ENCODE measurements around the gene ACTN1.
"Not testable (repeated sequence)": the region's sequence is repeated elsewhere in the genome, so short reads cannot be mapped to it uniquely, and the experiment has no call there.

- TF ChIP-seq POLR2A, POLR2AphosphoS5 (IDR thresholded peaks at IDR 0.05): not testable (repeated sequence)
Observed at GRCh38 chr14:69022093-69022492, 43.0 kb upstream of the ACTN1 start.

Data from breast epithelium (tissue), 3 donors.